GM12801 (cell line): ENCODE measurements around the gene B3GNT4.

Experiments
- CTCF ChIP-seq: IDR thresholded peaks from one replicate; pipeline ENCODE4 v1.5.1; 2011; ENCODE audit warnings: control low read depth; ENCODE audit not compliant: insufficient read length; ENCODE audit errors: extremely low read depth

B3GNT4 gene

GRCh38 chr12:122166422-122167349 lies 36.8 kb upstream of the B3GNT4 start:
- no peak for TF ChIP-seq CTCF

GRCh38 chr12:122167356-122167925 lies 36.1 kb upstream of the B3GNT4 start:
- no peak for TF ChIP-seq CTCF

- no peak for TF ChIP-seq CTCF
Observed at GRCh38 chr12:122168492-122168891, 35.0 kb upstream of the B3GNT4 start.

DNA sequence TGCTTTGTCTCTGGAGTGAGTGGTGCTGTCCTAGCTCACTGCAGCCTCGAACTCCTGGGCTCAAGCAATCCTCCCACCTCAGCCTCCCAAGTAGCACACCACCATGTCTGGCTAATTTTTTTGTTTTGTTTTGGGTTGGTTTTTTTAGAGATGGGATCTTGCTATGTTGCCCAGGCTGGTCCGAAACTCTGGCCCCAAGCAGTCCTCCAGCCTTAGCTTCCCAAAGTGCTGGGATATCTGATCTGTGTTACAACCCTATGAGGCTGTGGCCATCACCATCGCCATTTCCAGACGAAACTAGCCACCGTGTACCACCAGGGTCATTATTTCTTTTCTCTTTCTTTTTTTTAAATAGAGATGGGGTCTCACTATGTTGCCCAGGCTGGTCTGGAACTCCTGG lies 32.1 kb upstream of the B3GNT4 start:
- TF ChIP-seq CTCF: no peak

DNA sequence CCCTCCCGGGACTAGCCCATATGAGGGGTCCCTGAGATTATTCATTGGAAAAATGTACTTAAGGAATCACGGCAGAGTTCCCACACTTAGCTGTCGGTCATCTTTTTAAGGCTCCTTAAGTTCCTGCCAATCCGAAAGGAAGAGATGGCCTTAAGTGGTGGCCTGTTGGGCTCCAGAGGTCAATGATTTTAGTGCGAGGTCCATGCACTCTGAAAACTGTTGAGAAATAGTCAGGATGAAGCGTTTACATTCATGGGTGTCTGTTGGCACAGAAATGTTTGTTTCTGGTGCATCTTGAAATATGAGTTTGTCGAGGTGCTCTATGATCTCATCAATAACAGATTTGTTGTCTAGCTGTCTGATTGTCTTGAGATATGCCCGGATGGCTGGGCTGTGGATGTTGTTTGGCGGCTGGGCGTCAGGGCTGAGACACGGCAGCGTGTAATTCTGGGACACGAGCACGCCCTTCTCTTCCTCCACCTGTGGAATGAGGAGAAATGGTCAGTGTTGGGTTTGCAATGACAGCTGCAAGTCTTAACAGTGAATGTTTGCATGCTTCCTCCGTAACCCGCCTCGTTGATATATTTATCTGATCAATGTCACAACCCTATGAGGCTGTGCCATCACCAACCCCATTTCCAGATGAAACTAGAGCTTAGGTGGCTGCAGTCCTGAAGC lies 31.1 kb upstream of the B3GNT4 start:
- no peak for TF ChIP-seq CTCF

GRCh38 chr12:122174155-122174845 lies 29.2 kb upstream of the B3GNT4 start, which contains the start of gene IL31:
Gene IL31 (minus strand): TSS chr12:122174221. CDS start chr12:122174172, 49 bp downstream.
- TF ChIP-seq CTCF: no peak
